Measurements from ENCODE around the gene ZNF331.

ZNF331 gene

GRCh38 chr19:53521373-53522202 is 16.4 kb upstream of the ZNF331 start:
- no peak for DNase-seq

- no peak for DNase-seq
Observed at GRCh38 chr19:53525922-53526321, 12.0 kb upstream of the ZNF331 start.

- DNase-seq, result no peak
Observed at GRCh38 chr19:53530622-53531021, 7.3 kb upstream of the ZNF331 start.

GRCh38 chr19:53531457-53531856 is 6.5 kb upstream of the ZNF331 start:
- no peak for DNase-seq

GRCh38 chr19:53532362-53532761 is 5.6 kb upstream of the ZNF331 start:
- no peak for DNase-seq

GRCh38 chr19:53536225-53536548 is 1.8 kb upstream of the ZNF331 start:
- DNase-seq, result no peak

- no peak for DNase-seq
Observed at GRCh38 chr19:53537121-53537520, 824 bp upstream of the ZNF331 start.

GRCh38 chr19:53538378-53539109 is 599 bp downstream of the ZNF331 start:
- no peak for DNase-seq

- DNase-seq, result no peak
Observed at GRCh38 chr19:53540091-53540490, 2.1 kb downstream of the ZNF331 start.

- DNase-seq, result no peak
Observed at GRCh38 chr19:53541971-53542370, 4.0 kb downstream of the ZNF331 start.

- no peak for DNase-seq
Observed at GRCh38 chr19:53545271-53546065, 7.5 kb downstream of the ZNF331 start.

- no peak for DNase-seq
Observed at GRCh38 chr19:53546758-53547513, 9.0 kb downstream of the ZNF331 start.

- DNase-seq, result peak; percentile 76
Observed at GRCh38 chr19:53549340-53549739, 11.4 kb downstream of the ZNF331 start.

GRCh38 chr19:53552001-53552721 is 14.2 kb downstream of the ZNF331 start:
- no peak for DNase-seq

GRCh38 chr19:53553156-53553555 is 15.2 kb downstream of the ZNF331 start:
- DNase-seq, result peak; percentile 18

- peak; percentile 96 for DNase-seq
Observed at GRCh38 chr19:53553865-53554791, 16.2 kb downstream of the ZNF331 start.

- DNase-seq, result no peak
Observed at GRCh38 chr19:53554804-53555203, 16.9 kb downstream of the ZNF331 start.

- no peak for DNase-seq
Observed at GRCh38 chr19:53555352-53555751, 17.4 kb downstream of the ZNF331 start.

- DNase-seq, result no peak
Observed at GRCh38 chr19:53571339-53571738, 33.4 kb downstream of the ZNF331 start.

- DNase-seq, result no peak
Observed at GRCh38 chr19:53576941-53577653, 39.2 kb downstream of the ZNF331 start.

All from suppressor macrophage treated with lipopolysaccharide for 4 hours (primary cell).